A549 (cell line): Measurements from ENCODE around the gene KRT7. TPM values are rescaled to one million over a fixed set of nuclear protein-coding genes. Genes with fewer than 3 reads are reported as not detected.

Experiments
- ATAC-seq, 2 experiments: fragments of 200-7000 bp in 1 of 2; fragments of >200 bp in 1 of 2; cut with Nextera tagmentation in 1 of 2; cut with Tn5 transposase in 1 of 2; 3 replicates each; pipeline versions ENCODE4 v1.8.0 to v1.9.1; 2018 to 2020; ENCODE audit warnings: mild to moderate bottlenecking in 1 of 2, moderate library complexity in 1 of 2
- CTCF ChIA-PET: fragments of 300-600 bp; sonication (Branson Sonifier 250); formaldehyde crosslinking; extraction: SDS; loops from one replicate; lab custom pipeline; 2021; ENCODE audit warnings: antibody characterized with exemption, inconsistent platforms; lab: Yijun Ruan, JAX
- POLR2A ChIA-PET: fragments of 350-600 bp; formaldehyde crosslinking; extraction: SDS; loops from one replicate; lab custom pipeline; 2021; ENCODE audit warnings: antibody characterized with exemption, inconsistent platforms; lab: Yijun Ruan, JAX
- DNase-seq, 2 experiments: peaks; one replicate each; pipeline versions ENCODE4 v3.0.0 to v3.0.0-alpha.2; 2011 to 2016; ENCODE audit warnings: low read depth in 1 of 2, low spot score in 1 of 2
- FAIRE-seq: peaks from 2 replicates; lab custom pipeline; 2011; peaks lifted over from hg19 to GRCh38; lab: Jason Lieb, UNC
- H3K27ac ChIP-seq, 2 experiments: fragments of >200 bp; sonication (Bioruptor Twin); formaldehyde crosslinking; 3 replicates each; pipeline ENCODE4 v1.5.1; 2016 to 2017
- H3K4me1 ChIP-seq: fragments of >200 bp; sonication (Bioruptor Twin); formaldehyde crosslinking; 3 replicates; pipeline ENCODE4 v1.6.1; 2016
- H3K4me2 ChIP-seq: fragments of >200 bp; sonication (Bioruptor Twin); formaldehyde crosslinking; 3 replicates; pipeline ENCODE4 v1.6.1; 2016
- H3K4me3 ChIP-seq: fragments of >200 bp; sonication (Bioruptor Twin); formaldehyde crosslinking; 3 replicates; pipeline ENCODE4 v1.5.1; 2016
- H3K9me3 ChIP-seq: fragments of >200 bp; sonication (Bioruptor Twin); formaldehyde crosslinking; 3 replicates; pipeline ENCODE4 v1.6.1; 2016
- ATOH8 ChIP-seq: fragments of 250-450 bp; sonication (Bioruptor Pico); IDR thresholded peaks from 2 replicates; pipeline ENCODE4 v1.5.0; 2020; ENCODE audit warnings: low read depth, mild to moderate bottlenecking, moderate library complexity
- BHLHE40 ChIP-seq: IDR thresholded peaks from 2 replicates; pipeline ENCODE4 v1.6.1; 2012; ENCODE audit warnings: low read depth, low read length, inconsistent platforms
- CBX2 ChIP-seq: fragments of 200-600 bp; sonication (generic); IDR thresholded peaks from 2 replicates; pipeline ENCODE4 v1.6.1; 2016; ENCODE audit warnings: low read depth, mild to moderate bottlenecking, borderline replicate concordance
- CHD2 ChIP-seq: fragments of 150-350 bp; IDR thresholded peaks from 2 replicates; pipeline ENCODE4 v1.6.1; 2014; ENCODE audit warnings: low read length; ENCODE audit not compliant: partially characterized antibody
- CTCF ChIP-seq: fragments of >200 bp; sonication (Bioruptor Twin); formaldehyde crosslinking; IDR thresholded peaks from 3 replicates; pipeline ENCODE4 v1.5.1; 2016
- ESRRA ChIP-seq: fragments of 150-350 bp; IDR thresholded peaks from 2 replicates; pipeline ENCODE4 v1.6.1; 2014; ENCODE audit warnings: mild to moderate bottlenecking, low read length, borderline replicate concordance
- FOSL2 ChIP-seq, 2 experiments: fragments of 450-650 bp in 1 of 2; fragments of >200 bp in 1 of 2; sonication (Bioruptor Twin) in 1 of 2; formaldehyde crosslinking; IDR thresholded peaks; 2 replicates each; pipeline versions ENCODE4 v1.5.0 to v1.6.1; 2016 to 2020; ENCODE audit warnings: mild to moderate bottlenecking in 1 of 2, moderate library complexity in 1 of 2
- FOXS1 ChIP-seq: fragments of 250-450 bp; sonication (Bioruptor Pico); IDR thresholded peaks from 2 replicates; pipeline ENCODE4 v1.5.0; 2020; ENCODE audit warnings: mild to moderate bottlenecking, moderate library complexity
- HES2 ChIP-seq: fragments of >200 bp; sonication (Bioruptor Twin); formaldehyde crosslinking; IDR thresholded peaks from 2 replicates; pipeline ENCODE4 v1.6.1; 2016
- HEYL ChIP-seq: fragments of 250-450 bp; sonication (Bioruptor Pico); IDR thresholded peaks from 2 replicates; pipeline ENCODE4 v1.8.0; 2021; ENCODE audit warnings: mild to moderate bottlenecking, moderate library complexity
- HOXB13 ChIP-seq: fragments of 250-450 bp; sonication (Bioruptor Pico); IDR thresholded peaks from 2 replicates; pipeline ENCODE4 v1.5.0; 2020; ENCODE audit warnings: low read depth, mild to moderate bottlenecking, moderate library complexity
- HOXB5 ChIP-seq: fragments of 250-450 bp; sonication (Bioruptor Pico); IDR thresholded peaks from 2 replicates; pipeline ENCODE4 v1.5.0; 2020; ENCODE audit warnings: mild to moderate bottlenecking, moderate library complexity
- JUN ChIP-seq, 2 experiments: fragments of >200 bp; sonication (Bioruptor Twin); formaldehyde crosslinking; IDR thresholded peaks; 2 replicates in 1 of 2; 3 replicates in 1 of 2; pipeline ENCODE4 v1.6.1; 2016 to 2017
- MAX ChIP-seq: IDR thresholded peaks from 2 replicates; pipeline ENCODE4 v1.6.1; 2012
- MYC ChIP-seq: IDR thresholded peaks from 2 replicates; pipeline ENCODE4 v1.6.1; 2012; ENCODE audit warnings: mild to moderate bottlenecking, inconsistent platforms, low read length, improper control_type of control experiment, borderline replicate concordance
- PBX3 ChIP-seq: IDR thresholded peaks from 2 replicates; pipeline ENCODE4 v1.6.1; 2012
- PHF8 ChIP-seq: fragments of 200-600 bp; sonication (generic); IDR thresholded peaks from 2 replicates; pipeline ENCODE4 v1.6.1; 2016; ENCODE audit warnings: low read depth, mild to moderate bottlenecking, antibody characterized with exemption, moderate library complexity, borderline replicate concordance
- RAD21 ChIP-seq, 2 experiments: fragments of >200 bp in 1 of 2; sonication (Bioruptor Twin) in 1 of 2; formaldehyde crosslinking in 1 of 2; IDR thresholded peaks in 1 of 2; conservative IDR thresholded peaks in 1 of 2; 2 replicates in 1 of 2; 3 replicates in 1 of 2; pipeline ENCODE4 v1.6.1; 2012 to 2018; ENCODE audit warnings: inconsistent platforms in 1 of 2
- RFX5 ChIP-seq: fragments of 450-650 bp; IDR thresholded peaks from 2 replicates; pipeline ENCODE4 v1.7.1; 2014; ENCODE audit warnings: antibody characterized with exemption, mild to moderate bottlenecking, moderate library complexity
- TFCP2L1 ChIP-seq: fragments of 250-450 bp; sonication (Bioruptor Pico); IDR thresholded peaks from 2 replicates; pipeline ENCODE4 v1.5.0; 2021; ENCODE audit warnings: mild to moderate bottlenecking
- WGBS: methylation state at CpG from one replicate; pipeline ENCODE4 v1.1.6; 2017; ENCODE audit errors: missing lambda C conversion rate; 5-methylcytosine and 5-hydroxymethylcytosine counted together
- polyA plus RNA-seq, 4 experiments: library from polyadenylated mRNA; depleted of rRNA in 3 of 4; stranded (reverse); fragments of >200 nt; fragmentation: RNase III in 1 of 4; extraction: RNeasy Plus Mini Kit Qiagen cat#74134 plus additional on column Dnase treatment in 1 of 4; gene quantifications; 2 replicates in 3 of 4; 3 replicates in 1 of 4; pipeline ENCODE4 v1.2.3, GENCODE V29; 2011 to 2017
- TF ChIP-seq, protein P1 (sequence below): fragments of >200 bp; sonication (Bioruptor Twin); formaldehyde crosslinking; IDR thresholded peaks from 3 replicates; pipeline ENCODE4 v1.6.1; 2016

The KRT7 gene
- polyA plus RNA-seq, 2 of the 4 experiments (the other 2 are of a cell fraction) = 2,623 to 3,055 TPM

- DNase-seq = no peak
These were observed 6.6 kb upstream of the KRT7 start for GRCh38 chr12:52226446-52226845.

DNA sequence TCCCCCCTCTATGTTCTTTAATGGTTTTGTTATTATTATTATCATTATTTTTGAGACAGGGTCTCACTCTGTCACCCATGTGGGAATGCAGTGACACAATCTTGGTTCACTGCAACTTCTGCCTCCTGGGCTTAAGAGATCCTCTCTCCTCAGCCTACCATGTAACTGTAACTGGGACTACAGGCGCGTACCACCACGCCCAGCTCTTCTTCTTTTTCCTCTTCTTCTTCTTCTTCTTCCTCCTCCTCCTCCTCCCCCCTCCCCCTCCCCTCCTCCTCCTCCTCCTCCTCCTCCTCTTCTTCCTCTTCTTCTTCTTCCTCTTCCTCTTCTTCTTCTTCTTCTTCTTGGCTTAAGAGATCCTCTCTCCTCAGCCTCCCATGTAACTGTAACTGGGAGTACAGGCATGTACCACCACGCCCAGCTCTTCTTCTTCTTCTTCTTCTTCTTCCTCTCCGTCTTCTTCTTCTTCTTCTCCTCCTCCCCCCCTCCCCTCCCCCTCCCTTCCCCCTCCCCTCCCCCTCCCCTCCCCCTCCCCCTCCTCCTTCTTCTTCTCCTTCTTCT is 5.4 kb upstream of the KRT7 start:
- POLR2A ChIA-PET = no interaction called here
- no peak for FAIRE-seq
- CTCF ChIA-PET = interaction anchor here (0.9 to 9.7 kb wide), 6 partner anchors 17 to 99 kb away, joined by 3 to 175 read pairs (median 4); no protein-coding TSS in a partner anchor
- H3K9me3 ChIP-seq = no peaks in the 10 kb centered on the region
- no peak for ATAC-seq
- DNase-seq = no peak
- no peak overlapping the region for H3K4me3 ChIP-seq
- no peak overlapping the region for H3K4me2 ChIP-seq
- peaks cover 64% of the 10 kb centered on the region for H3K4me1 ChIP-seq
- H3K27ac ChIP-seq = peak overlapping the region; percentile 15 to 97; a peak in 4 of 6 replicates
- WGBS = 94% methylated on average over 5 of the region's 5 CpGs
- TF ChIP-seq JUN (IDR thresholded peaks at IDR 0.05) = no peak
- no peak for TF ChIP-seq TFCP2L1 (CRISPR knock-in tag)
- TF ChIP-seq, protein P1, sequence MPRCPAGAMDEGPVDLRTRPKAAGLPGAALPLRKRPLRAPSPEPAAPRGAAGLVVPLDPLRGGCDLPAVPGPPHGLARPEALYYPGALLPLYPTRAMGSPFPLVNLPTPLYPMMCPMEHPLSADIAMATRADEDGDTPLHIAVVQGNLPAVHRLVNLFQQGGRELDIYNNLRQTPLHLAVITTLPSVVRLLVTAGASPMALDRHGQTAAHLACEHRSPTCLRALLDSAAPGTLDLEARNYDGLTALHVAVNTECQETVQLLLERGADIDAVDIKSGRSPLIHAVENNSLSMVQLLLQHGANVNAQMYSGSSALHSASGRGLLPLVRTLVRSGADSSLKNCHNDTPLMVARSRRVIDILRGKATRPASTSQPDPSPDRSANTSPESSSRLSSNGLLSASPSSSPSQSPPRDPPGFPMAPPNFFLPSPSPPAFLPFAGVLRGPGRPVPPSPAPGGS = no peak
- no peak for TF ChIP-seq PHF8
- no peak for TF ChIP-seq ATOH8
- TF ChIP-seq MAX = no peak
- TF ChIP-seq ESRRA = no peak
- no peak for TF ChIP-seq CTCF
- no peak for TF ChIP-seq MYC
- TF ChIP-seq HOXB13 = no peak
- no peak for TF ChIP-seq CHD2
- TF ChIP-seq CBX2 = no peak
- TF ChIP-seq RFX5 = no peak
- TF ChIP-seq HES2 = no peak
- no peak for TF ChIP-seq HEYL (CRISPR knock-in tag)
- TF ChIP-seq HOXB5 (CRISPR knock-in tag) = no peak
- no peak for TF ChIP-seq RAD21 (conservative IDR thresholded peaks at IDR 0.05 in 1 of 2, IDR thresholded peaks at IDR 0.05 in 1 of 2)
- TF ChIP-seq, all 56 proteins: peak for 0

More at GRCh38 chr12:52226446-52226845, 6.6 kb upstream of the KRT7 start:
- H3K9me3 ChIP-seq = no peaks in the 10 kb centered on the region
- H3K27ac ChIP-seq = peak overlapping the region; percentile 12 to 77; a peak in 4 of 6 replicates
- FAIRE-seq (no peak), ATAC-seq (no peak)
- WGBS = 49% methylated on average over 4 of the region's 4 CpGs
- no peak overlapping the region for H3K4me2 ChIP-seq
- POLR2A ChIA-PET = interaction anchor here (0.9 kb wide), 1 partner anchor 20 kb away, joined by 3 read pairs; no protein-coding TSS in a partner anchor
- H3K4me1 ChIP-seq = peaks cover 65% of the 10 kb centered on the region
- TF ChIP-seq CBX2 = no peak
- TF ChIP-seq BHLHE40 = no peak
- TF ChIP-seq FOXS1 = no peak
- no peak for TF ChIP-seq PBX3
- no peak for TF ChIP-seq HOXB5 (CRISPR knock-in tag)
- no peak for TF ChIP-seq FOSL2 (IDR thresholded peaks at IDR 0.05)
- no peak for TF ChIP-seq FOSL2 (CRISPR knock-in tag; IDR thresholded peaks at IDR 0.05)
- TF ChIP-seq JUN (IDR thresholded peaks at IDR 0.05) = no peak
- H3K4me3 ChIP-seq = no peak overlapping the region
- CTCF ChIA-PET = interaction anchor here (1.1 to 9.7 kb wide), 11 partner anchors 9 to 742 kb away, joined by 3 to 182 read pairs (median 3); partner anchors contain the start of genes KRT7 and KRT80
